Measurements from ENCODE around the gene ATP8B3. TPM values are rescaled to one million over a fixed set of nuclear protein-coding genes. Genes with fewer than 3 reads are reported as not detected.

Gene ATP8B3
- total and polyA plus RNA-seq, 2 donors from 2014 or later = 0.24 to 3.6 TPM

DNA sequence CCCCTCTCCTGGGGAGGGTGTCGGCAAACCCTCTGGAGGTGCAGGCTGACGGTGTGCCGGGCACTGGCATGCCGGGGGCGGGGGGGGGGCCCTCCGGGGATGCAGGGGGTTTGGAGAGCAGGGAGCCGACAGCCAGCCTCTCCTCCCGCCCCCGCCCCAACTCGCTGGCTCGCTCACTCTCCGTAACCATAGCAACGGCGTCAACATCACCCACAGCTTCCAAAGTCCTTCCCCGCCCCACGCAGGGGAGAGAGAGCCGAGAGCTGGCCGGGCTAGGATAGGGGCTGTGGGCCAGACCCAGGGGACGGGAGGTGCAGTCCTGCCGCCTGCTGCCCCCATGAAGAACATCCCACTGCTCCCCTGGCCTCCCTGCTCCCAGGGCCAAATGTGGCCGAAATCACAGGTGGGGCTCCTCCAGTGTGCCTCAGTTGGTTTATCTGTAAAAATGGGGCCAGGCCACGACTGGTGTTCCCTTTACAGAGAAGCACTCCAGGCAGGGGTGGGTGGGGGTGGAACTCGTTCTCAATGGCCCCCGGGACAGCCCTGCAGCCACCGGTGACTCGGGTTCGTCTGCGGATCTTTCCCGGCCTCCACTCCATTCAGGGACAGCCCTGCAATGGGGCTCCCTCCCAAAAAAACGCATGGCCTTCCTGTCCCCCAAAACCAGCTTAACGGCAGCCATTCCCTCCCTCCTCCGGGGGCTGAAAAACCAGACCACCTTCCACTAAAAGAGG is 48.1 kb upstream of the ATP8B3 start:
- Histone ChIP-seq H3K4me1 (ENCODE audit: control insufficient read depth in 2 of 3, insufficient read depth in 2 of 3, low read depth in 1 of 3, low read length in 3 of 3) (peaks cover 0 to 38% (median 16%) of the 10 kb centered on the region in 3 donors), H3K36me3 (ENCODE audit: control insufficient read depth in 2 of 3, insufficient read depth in 3 of 3, low read length in 3 of 3) (no peaks in the 10 kb centered on the region), H3K27me3 (ENCODE audit: control insufficient read depth, insufficient read depth, low read length) (no peaks in the 10 kb centered on the region), H3K9me3 (ENCODE audit: control insufficient read depth in 2 of 3, insufficient read depth in 1 of 3, low read length in 3 of 3) (no peaks in the 10 kb centered on the region), H3K27ac (ENCODE audit: low read depth in 2 of 2, low read length in 2 of 2) (no peak overlapping the region), H3K9ac (ENCODE audit: low read length in 3 of 3) (no peak overlapping the region), H3K4me3 (ENCODE audit: low read length in 3 of 3) (peak overlapping the region in 1 of 3 donors; percentile 21)
- no peak for FAIRE-seq
- peak; percentile 84 to 96 (median 91) for DNase-seq
- intact Hi-C loops (cut with DNase I) = no loop called here
- no peak for TF ChIP-seq CTCF (IDR thresholded peaks at IDR 0.05; ENCODE audit: borderline replicate concordance, extremely low read depth, insufficient read depth)

DNA sequence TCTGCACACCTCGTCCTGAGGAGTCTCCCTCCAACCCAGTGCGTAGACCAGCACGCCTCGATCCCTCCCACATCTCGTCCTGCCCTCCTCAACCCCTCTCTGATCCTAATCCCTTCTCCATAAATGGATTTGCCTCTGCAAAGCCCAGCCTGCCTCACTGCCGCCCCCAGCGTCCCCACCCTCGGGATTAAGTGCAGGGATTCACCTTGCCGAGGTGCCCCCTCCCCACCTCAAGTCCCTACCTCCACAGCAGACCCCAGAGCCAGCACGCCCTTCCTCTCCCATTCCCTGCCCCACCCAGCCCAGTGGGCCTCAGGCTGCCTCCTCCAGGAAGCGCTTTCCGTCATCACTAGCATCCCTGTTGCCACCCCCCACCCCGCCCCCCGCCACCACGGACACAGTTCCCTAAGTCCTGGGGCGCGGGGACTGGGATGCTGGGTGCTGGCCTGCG is 47.3 kb upstream of the ATP8B3 start:
- H3K27ac ChIP-seq (ENCODE audit: low read depth in 2 of 2, low read length in 2 of 2) = no peak overlapping the region
- no peaks in the 10 kb centered on the region for H3K27me3 ChIP-seq (ENCODE audit: control insufficient read depth, insufficient read depth, low read length)
- DNase-seq = peak in 2 of 5 donors; percentile 14 to 72
- no peak for FAIRE-seq
- no peak overlapping the region for H3K9ac ChIP-seq (ENCODE audit: low read length in 3 of 3)
- peaks cover 0 to 38% (median 16%) of the 10 kb centered on the region in 3 donors for H3K4me1 ChIP-seq (ENCODE audit: control insufficient read depth in 2 of 3, insufficient read depth in 2 of 3, low read depth in 1 of 3, low read length in 3 of 3)
- H3K4me3 ChIP-seq (ENCODE audit: low read length in 3 of 3) = peak overlapping the region in 1 of 3 donors; percentile 21
- TF ChIP-seq CTCF (IDR thresholded peaks at IDR 0.05; ENCODE audit: borderline replicate concordance, extremely low read depth, insufficient read depth) = no peak
- H3K36me3 ChIP-seq (ENCODE audit: control insufficient read depth in 2 of 3, insufficient read depth in 3 of 3, low read length in 3 of 3) = no peaks in the 10 kb centered on the region
- intact Hi-C loops (cut with DNase I) = no loop called here
- H3K9me3 ChIP-seq (ENCODE audit: control insufficient read depth in 2 of 3, insufficient read depth in 1 of 3, low read length in 3 of 3) = no peaks in the 10 kb centered on the region

GRCh38 chr19:1858412-1859081 is 46.5 kb upstream of the ATP8B3 start:
- Histone ChIP-seq H3K9ac (ENCODE audit: low read length in 3 of 3) (no peak overlapping the region), H3K4me1 (ENCODE audit: control insufficient read depth in 2 of 3, insufficient read depth in 2 of 3, low read depth in 1 of 3, low read length in 3 of 3) (peaks cover 0 to 38% (median 16%) of the 10 kb centered on the region in 3 donors)
- intact Hi-C loops (cut with DNase I) = no loop called here

More at GRCh38 chr19:1858412-1859081, 46.5 kb upstream of the ATP8B3 start:
- no peaks in the 10 kb centered on the region for H3K9me3 ChIP-seq (ENCODE audit: control insufficient read depth in 2 of 3, insufficient read depth in 1 of 3, low read length in 3 of 3)
- H3K27me3 ChIP-seq (ENCODE audit: control insufficient read depth, insufficient read depth, low read length) = no peaks in the 10 kb centered on the region
- H3K4me3 ChIP-seq (ENCODE audit: low read length in 3 of 3) = no peak overlapping the region
- H3K27ac ChIP-seq (ENCODE audit: low read depth in 2 of 2, low read length in 2 of 2) = no peak overlapping the region
- DNase-seq = peak in 1 of 5 donors; percentile 77
- TF ChIP-seq CTCF (IDR thresholded peaks at IDR 0.05; ENCODE audit: borderline replicate concordance, extremely low read depth, insufficient read depth) = no peak
- H3K36me3 ChIP-seq (ENCODE audit: control insufficient read depth in 2 of 3, insufficient read depth in 3 of 3, low read length in 3 of 3) = no peaks in the 10 kb centered on the region
- FAIRE-seq = no peak
